BJ (cell line): Measurements from ENCODE around the gene GOLGA5. TPM values are rescaled to one million over a fixed set of nuclear protein-coding genes. Genes with fewer than 3 reads are reported as not detected.

Experiments used
- CTCF ChIA-PET: fragments of 350-600 bp; formaldehyde crosslinking; extraction: SDS; loops from one replicate; lab custom pipeline; 2021; ENCODE audit warnings: antibody characterized with exemption, inconsistent platforms; lab: Yijun Ruan, JAX
- POLR2A ChIA-PET: fragments of 300-600 bp; sonication (Branson Sonifier 250); formaldehyde crosslinking; extraction: SDS; loops from one replicate; lab custom pipeline; 2021; ENCODE audit warnings: antibody characterized with exemption; lab: Charles Lee
- DNase-seq: peaks from one replicate; pipeline ENCODE4 v3.0.0-alpha.2; 2011; ENCODE audit warnings: low read depth
- H3K27me3 ChIP-seq: 2 replicates; pipeline ENCODE4 v1.6.0; 2011; ENCODE audit warnings: low read length; ENCODE audit not compliant: control insufficient read depth, insufficient read depth
- H3K36me3 ChIP-seq: 2 replicates; pipeline ENCODE4 v1.5.1; 2011; ENCODE audit warnings: low read length; ENCODE audit not compliant: control insufficient read depth, insufficient read depth
- H3K4me3 ChIP-seq: 2 replicates; pipeline ENCODE4 v1.5.1; 2011; ENCODE audit warnings: low read depth, mild to moderate bottlenecking, control low read depth, low read length
- CTCF ChIP-seq: IDR thresholded peaks from 2 replicates; pipeline ENCODE4 v1.5.1; 2011; ENCODE audit warnings: low read depth, mild to moderate bottlenecking, control low read depth, inconsistent platforms, low read length, moderate library complexity; ENCODE audit not compliant: insufficient read depth
- polyA plus RNA-seq: library from polyadenylated mRNA; depleted of rRNA; stranded (reverse); fragments of >200 nt; gene quantifications from 2 replicates; pipeline ENCODE4 v1.2.3, GENCODE V29; 2011; rRNA removed

GOLGA5 gene
- polyA plus RNA-seq, 1 experiment, result 29.7 TPM

GRCh38 chr14:92884410-92884809, 90.3 kb downstream of the GOLGA5 start:
- H3K27me3 ChIP-seq, result peaks cover 7% of the 10 kb centered on the region
- no peak overlapping the region for H3K4me3 ChIP-seq
- TF ChIP-seq CTCF, result no peak
- DNase-seq, result no peak
- ChIA-PET POLR2A (no interaction called here), CTCF (interaction anchor here (1.2 kb wide), 1 partner anchor 8 kb away, joined by 4 read pairs; no protein-coding TSS in a partner anchor)
- no peaks in the 10 kb centered on the region for H3K36me3 ChIP-seq

GRCh38 chr14:92885279-92886061, 91.4 kb downstream of the GOLGA5 start:
- ChIA-PET CTCF (no interaction called here), POLR2A (no interaction called here)

GRCh38 chr14:92886337-92886736, 92.2 kb downstream of the GOLGA5 start:
- no peak for DNase-seq
- Histone ChIP-seq H3K27me3 (peaks cover 3% of the 10 kb centered on the region), H3K36me3 (no peaks in the 10 kb centered on the region), H3K4me3 (no peak overlapping the region)
- TF ChIP-seq CTCF, result no peak
- ChIA-PET CTCF (no interaction called here), POLR2A (no interaction called here)

More at GRCh38 chr14:92885279-92886061, 91.4 kb downstream of the GOLGA5 start:
- Histone ChIP-seq H3K36me3 (no peaks in the 10 kb centered on the region), H3K27me3 (peaks cover 7% of the 10 kb centered on the region), H3K4me3 (no peak overlapping the region)
- no peak for DNase-seq
- no peak for TF ChIP-seq CTCF

- CTCF ChIA-PET, result no interaction called here
- DNase-seq, result no peak
- H3K4me3 ChIP-seq, result no peak overlapping the region
- H3K27me3 ChIP-seq, result no peaks in the 10 kb centered on the region; the same call in 1 of the 2 replicates
- POLR2A ChIA-PET, result no interaction called here
- H3K36me3 ChIP-seq, result no peaks in the 10 kb centered on the region
- TF ChIP-seq CTCF, result no peak
Observed at GRCh38 chr14:92887157-92887556, 93.1 kb downstream of the GOLGA5 start.

- no peak for DNase-seq
- no peak for TF ChIP-seq CTCF
- Histone ChIP-seq H3K36me3 (no peaks in the 10 kb centered on the region), H3K4me3 (no peak overlapping the region), H3K27me3 (no peaks in the 10 kb centered on the region)
- ChIA-PET POLR2A (no interaction called here), CTCF (no interaction called here)
Observed at GRCh38 chr14:92888896-92889295, 94.8 kb downstream of the GOLGA5 start.

Other genes starting within 250 kb of the GOLGA5 start
- 112 and 116 TPM in 2 replicates for gene LGMN, start 45.7 kb upstream of the GOLGA5 start, polyA plus RNA-seq
- not detected in 2 replicates for gene CHGA, start 128.8 kb downstream of the GOLGA5 start, polyA plus RNA-seq